Tibial artery (tissue), 4 donors: ENCODE results near the gene IPCEF1.

Source experiments
- DNase-seq, 2 donors: peaks; one replicate each; pipeline ENCODE4 v3.0.0-alpha.2; 2019
- H3K27ac ChIP-seq, 2 donors: fragments of 200-600 bp; sonication (generic) in 1 of 2; 1 replicate in 1 of 2; 2 replicates in 1 of 2; pipeline ENCODE4 v1.5.1; 2018 to 2019; ENCODE audit warnings: mild to moderate bottlenecking in 1 of 2
- H3K27me3 ChIP-seq, 2 donors: fragments of 200-600 bp; sonication (generic) in 1 of 2; one replicate each; pipeline versions ENCODE4 v1.5.1 to v1.6.0; 2016 to 2019
- H3K36me3 ChIP-seq, 3 donors: fragments of 200-600 bp; sonication (generic) in 2 of 3; one replicate each; pipeline ENCODE4 v1.5.1; 2016 to 2019; ENCODE audit warnings: mild to moderate bottlenecking in 2 of 3
- H3K4me1 ChIP-seq, 4 donors: fragments of 200-600 bp; sonication (generic) in 2 of 4; 1 replicate in 3 of 4; 2 replicates in 1 of 4; pipeline ENCODE4 v1.5.1; 2016 to 2019
- H3K4me3 ChIP-seq, 2 donors: fragments of 200-600 bp; sonication (generic) in 1 of 2; 1 replicate in 1 of 2; 2 replicates in 1 of 2; pipeline ENCODE4 v1.5.1; 2018 to 2019; ENCODE audit warnings: mild to moderate bottlenecking in 2 of 2
- H3K9me3 ChIP-seq, 3 donors: fragments of 200-600 bp; sonication (generic) in 1 of 3; one replicate each; pipeline ENCODE4 v1.5.1; 2016 to 2019
- intact Hi-C: fragments of 100-400 bp; cut with DNase I; formaldehyde crosslinking; loops from one replicate; pipeline ENCODE4 v1.15.0; 2023; ENCODE audit warnings: low total_unique reads
- TF ChIP-seq, protein P1 (sequence below), 2 experiments: fragments of 200-600 bp in 1 of 2; fragments of 450-650 bp in 1 of 2; IDR thresholded peaks; one replicate each; pipeline ENCODE4 v1.5.1; 2017 to 2019; ENCODE audit warnings: antibody characterized with exemption in 2 of 2, mild to moderate bottlenecking in 1 of 2, moderate library complexity in 1 of 2

Gene IPCEF1

DNA sequence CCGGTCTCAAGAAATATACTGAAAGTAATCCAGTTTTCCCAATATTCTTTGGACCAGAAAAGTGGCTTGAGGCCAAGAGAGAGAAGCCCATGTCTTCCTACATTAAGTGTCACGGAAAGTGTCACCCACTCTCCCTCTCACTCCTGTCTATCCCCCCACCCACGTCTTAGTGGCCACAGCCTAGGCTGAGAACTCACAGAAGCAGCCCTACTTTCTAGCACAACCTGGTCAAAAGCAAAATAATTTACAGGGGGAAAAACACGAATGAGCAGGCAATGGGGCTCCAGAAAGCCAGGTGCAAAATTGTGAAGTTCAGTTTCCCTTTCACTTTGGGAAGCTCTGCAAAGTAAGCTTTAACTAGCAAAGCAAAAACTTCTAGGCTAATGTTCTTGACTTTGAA, 199.5 kb downstream of the IPCEF1 start:
- DNase-seq = no peak
- no peaks in the 10 kb centered on the region for H3K36me3 ChIP-seq
- no peak overlapping the region for H3K27ac ChIP-seq
- H3K4me1 ChIP-seq = no peaks in the 10 kb centered on the region
- H3K9me3 ChIP-seq = no peaks in the 10 kb centered on the region
- TF ChIP-seq, protein P1, sequence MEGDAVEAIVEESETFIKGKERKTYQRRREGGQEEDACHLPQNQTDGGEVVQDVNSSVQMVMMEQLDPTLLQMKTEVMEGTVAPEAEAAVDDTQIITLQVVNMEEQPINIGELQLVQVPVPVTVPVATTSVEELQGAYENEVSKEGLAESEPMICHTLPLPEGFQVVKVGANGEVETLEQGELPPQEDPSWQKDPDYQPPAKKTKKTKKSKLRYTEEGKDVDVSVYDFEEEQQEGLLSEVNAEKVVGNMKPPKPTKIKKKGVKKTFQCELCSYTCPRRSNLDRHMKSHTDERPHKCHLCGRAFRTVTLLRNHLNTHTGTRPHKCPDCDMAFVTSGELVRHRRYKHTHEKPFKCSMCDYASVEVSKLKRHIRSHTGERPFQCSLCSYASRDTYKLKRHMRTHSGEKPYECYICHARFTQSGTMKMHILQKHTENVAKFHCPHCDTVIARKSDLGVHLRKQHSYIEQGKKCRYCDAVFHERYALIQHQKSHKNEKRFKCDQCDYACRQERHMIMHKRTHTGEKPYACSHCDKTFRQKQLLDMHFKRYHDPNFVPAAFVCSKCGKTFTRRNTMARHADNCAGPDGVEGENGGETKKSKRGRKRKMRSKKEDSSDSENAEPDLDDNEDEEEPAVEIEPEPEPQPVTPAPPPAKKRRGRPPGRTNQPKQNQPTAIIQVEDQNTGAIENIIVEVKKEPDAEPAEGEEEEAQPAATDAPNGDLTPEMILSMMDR (IDR thresholded peaks at IDR 0.05) = no peak
- no peaks in the 10 kb centered on the region for H3K27me3 ChIP-seq
- intact Hi-C loops = loop anchor here (2.0 to 10.0 kb wide), 3 partner anchors 118 to 518 kb away; no protein-coding TSS in a partner anchor
- H3K4me3 ChIP-seq = no peak overlapping the region

DNA sequence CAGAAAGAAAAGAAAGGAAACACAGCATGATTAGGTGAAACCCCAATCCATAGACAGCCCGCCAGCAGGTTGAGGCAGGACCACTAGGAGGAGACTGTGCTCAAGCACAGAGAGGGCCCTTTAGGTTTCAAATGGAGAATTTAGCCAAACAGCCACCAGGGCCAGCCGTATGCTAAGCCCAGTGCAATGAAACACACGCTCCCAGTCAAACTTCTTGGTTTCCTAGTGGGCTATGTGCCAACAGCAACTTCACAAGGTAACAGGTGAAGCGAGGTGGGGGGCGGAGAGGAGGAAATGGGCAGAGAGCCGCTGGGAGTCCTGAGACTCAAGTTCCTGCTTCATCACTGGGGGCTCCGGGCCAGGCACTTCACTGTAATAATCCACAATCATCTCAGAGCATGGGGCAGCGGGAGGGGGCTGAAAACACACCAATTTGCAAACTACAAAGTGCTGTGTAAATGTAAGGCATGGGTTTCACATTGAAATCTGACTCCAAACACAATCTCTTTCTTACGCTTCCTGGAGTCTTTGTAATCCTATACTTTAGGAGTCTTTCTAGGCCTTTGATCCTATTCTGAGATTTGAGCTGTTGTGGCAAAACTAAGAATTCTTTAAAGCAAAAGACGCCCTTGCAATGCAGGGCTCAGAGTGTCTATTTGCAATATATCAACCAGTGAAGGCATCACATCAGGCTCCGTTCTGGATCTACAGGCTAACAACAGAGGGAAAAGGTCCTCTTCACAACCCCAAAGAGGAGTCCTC, 200.3 kb downstream of the IPCEF1 start:
- Histone ChIP-seq H3K27ac (no peak overlapping the region), H3K36me3 (no peaks in the 10 kb centered on the region), H3K4me3 (no peak overlapping the region), H3K27me3 (no peaks in the 10 kb centered on the region), H3K9me3 (no peaks in the 10 kb centered on the region), H3K4me1 (no peaks in the 10 kb centered on the region)
- TF ChIP-seq, protein P1 (IDR thresholded peaks at IDR 0.05) = peak; percentile 14 to 34
- DNase-seq = no peak
- intact Hi-C loops = loop anchor here (2.0 to 10.0 kb wide), 3 partner anchors 118 to 518 kb away; no protein-coding TSS in a partner anchor

DNA sequence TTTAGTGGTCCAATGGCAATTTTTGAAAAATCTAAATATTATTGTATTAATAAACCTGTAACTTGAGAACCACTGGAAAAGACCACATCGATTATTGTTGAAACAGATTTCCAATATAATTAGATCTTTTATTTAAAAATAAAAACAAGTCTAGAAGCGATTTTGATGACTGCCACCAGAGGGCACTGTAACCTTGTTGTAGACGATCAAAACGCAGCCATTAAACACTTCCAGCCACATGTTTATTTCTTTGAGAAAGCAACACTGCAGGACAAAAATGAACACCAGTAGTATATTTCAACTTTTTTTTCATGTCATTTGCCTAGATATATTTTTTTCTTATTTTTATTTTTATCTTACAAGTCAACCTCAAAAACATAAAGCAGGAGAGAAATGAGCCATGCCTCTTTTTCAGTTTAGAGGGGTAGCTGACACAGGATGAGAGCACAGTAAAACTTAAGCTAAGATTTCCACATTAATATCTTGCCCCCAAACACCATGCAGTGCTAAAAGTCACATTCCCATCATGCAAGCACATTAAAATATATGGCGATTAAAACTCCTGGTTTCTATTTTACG, 202.1 kb downstream of the IPCEF1 start:
- no peak overlapping the region for H3K27ac ChIP-seq
- TF ChIP-seq, protein P1 (IDR thresholded peaks at IDR 0.05) = peak; percentile 75 to 78
- intact Hi-C loops = loop anchor here (10.0 kb wide), 2 partner anchors 220 to 520 kb away; no protein-coding TSS in a partner anchor

GRCh38 chr6:154143753-154144152, 212.8 kb downstream of the IPCEF1 start:
- no peaks in the 10 kb centered on the region for H3K27me3 ChIP-seq
- TF ChIP-seq, protein P1 (IDR thresholded peaks at IDR 0.05) = no peak
- intact Hi-C loops = no loop called here
- H3K27ac ChIP-seq = no peak overlapping the region
- DNase-seq = no peak
- no peaks in the 10 kb centered on the region for H3K9me3 ChIP-seq
- no peak overlapping the region for H3K4me3 ChIP-seq
- H3K4me1 ChIP-seq = no peaks in the 10 kb centered on the region
- no peaks in the 10 kb centered on the region for H3K36me3 ChIP-seq

More for the DNA sequence above, 202.1 kb downstream of the IPCEF1 start:
- Histone ChIP-seq H3K36me3 (no peaks in the 10 kb centered on the region), H3K4me1 (no peaks in the 10 kb centered on the region), H3K27me3 (peaks cover 0 to 3% of the 10 kb centered on the region in 2 donors), H3K9me3 (no peaks in the 10 kb centered on the region), H3K4me3 (no peak overlapping the region)
- DNase-seq = peak in 1 of 2 donors; percentile 56

DNA sequence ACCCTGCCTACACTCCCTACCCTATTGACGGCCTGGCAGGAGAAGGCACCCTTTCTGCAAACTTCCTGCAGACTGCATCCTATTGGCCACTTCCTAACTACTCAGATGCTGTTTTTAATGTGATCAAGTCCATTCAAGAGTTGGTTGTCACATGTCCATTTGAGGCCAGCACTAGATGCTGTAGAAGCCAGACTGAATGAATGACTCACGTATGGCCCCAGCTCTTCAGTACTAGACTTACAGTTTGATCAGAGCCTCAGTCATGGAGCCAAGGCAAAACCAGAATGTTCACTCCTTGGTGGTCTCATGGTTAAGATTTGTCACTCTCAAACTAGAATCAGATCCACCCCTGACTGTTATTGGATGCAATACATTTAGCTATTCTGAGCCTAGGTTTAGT, 215.9 kb downstream of the IPCEF1 start:
- intact Hi-C loops = no loop called here
- no peaks in the 10 kb centered on the region for H3K27me3 ChIP-seq
- no peak overlapping the region for H3K27ac ChIP-seq
- H3K4me1 ChIP-seq = no peaks in the 10 kb centered on the region
- H3K4me3 ChIP-seq = no peak overlapping the region
- DNase-seq = no peak
- no peaks in the 10 kb centered on the region for H3K36me3 ChIP-seq
- no peaks in the 10 kb centered on the region for H3K9me3 ChIP-seq
- TF ChIP-seq, protein P1 (IDR thresholded peaks at IDR 0.05) = no peak
